ENCODE measurements around the gene RAP1A. TPM values are rescaled to one million over a fixed set of nuclear protein-coding genes. Genes with fewer than 3 reads are reported as not detected.
"Not testable (repeated sequence)": the region's sequence is repeated elsewhere in the genome, so short reads cannot be mapped to it uniquely, and the experiment has no call there.

The RAP1A gene
- total RNA-seq, 1 experiment from 2014 or later, result 4.2 TPM

DNA sequence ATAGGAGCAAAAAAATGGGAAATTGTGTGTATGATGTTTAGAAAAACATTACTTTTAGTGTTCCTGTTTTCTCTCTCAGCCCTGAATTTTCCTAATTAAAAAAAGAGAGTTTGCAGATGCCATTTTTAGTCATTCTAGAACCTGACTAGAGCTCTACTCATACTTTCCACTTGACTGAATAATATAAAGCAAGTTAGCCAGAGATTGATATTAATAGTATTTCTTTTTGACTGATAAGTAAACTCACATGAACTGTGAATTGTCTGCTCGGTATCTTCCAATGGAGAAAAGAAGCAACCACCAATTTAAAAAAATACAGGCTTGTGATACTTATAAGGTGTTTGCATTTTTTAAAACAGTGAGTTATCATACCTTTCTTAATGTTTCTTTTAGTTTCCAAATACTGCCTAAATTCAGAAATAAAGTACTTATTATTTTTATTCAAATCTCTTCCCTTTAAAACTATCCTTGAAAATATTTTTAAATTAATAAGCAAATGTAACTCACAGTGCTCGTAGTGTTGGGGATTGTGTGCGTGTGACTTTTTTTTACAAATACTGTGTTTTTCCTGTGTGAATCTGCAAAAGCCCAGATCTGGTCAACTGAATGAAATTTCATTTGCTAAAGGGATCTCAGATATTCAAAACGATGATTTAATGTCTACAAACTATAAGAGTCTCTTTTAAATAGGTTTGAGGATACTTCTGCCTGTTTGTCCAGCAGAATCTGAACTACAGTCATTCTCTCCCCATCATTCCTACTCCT, 9.8 kb downstream of the RAP1A start:
- DNase-seq (ENCODE audit: low spot score), result no peak

DNA sequence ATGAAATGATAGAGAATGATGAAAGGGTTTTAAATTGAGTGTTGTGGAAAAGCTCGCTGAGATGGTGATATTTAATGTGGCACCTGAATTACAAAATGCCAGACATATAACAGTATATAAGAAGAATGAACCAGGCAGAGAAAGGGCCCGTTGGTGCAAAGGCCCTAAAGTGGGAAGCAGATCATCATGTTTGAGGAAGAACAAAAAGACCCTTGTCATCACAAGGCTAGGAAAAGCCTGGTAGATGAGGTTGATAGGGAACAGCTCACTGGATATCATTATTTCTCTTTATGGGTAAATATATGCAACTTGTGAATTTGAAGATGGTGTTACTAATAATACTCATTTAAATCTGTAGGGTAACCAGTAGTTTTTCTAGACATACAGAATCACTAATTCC, 11.0 kb downstream of the RAP1A start:
- DNase-seq (ENCODE audit: low spot score), result no peak

DNA sequence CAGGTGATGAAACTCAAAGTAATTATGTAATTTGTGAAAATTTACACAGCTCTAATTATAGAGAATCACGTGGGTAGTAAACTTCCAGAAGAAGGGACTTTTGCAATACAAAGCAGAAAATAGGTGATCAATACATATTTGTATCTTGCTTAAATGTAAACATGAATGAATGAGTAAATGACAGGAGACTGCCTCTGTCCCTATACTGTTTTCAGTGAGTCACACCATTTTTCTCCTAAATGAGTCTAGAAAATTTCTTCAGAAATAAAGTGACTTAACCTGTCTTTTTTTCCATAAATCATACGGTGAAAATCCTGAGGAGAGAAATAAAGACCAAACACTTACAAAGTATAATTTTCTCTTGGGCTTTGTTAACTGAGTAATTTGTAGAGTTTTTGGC, 11.9 kb downstream of the RAP1A start:
- no peak for DNase-seq (ENCODE audit: low spot score)

DNA sequence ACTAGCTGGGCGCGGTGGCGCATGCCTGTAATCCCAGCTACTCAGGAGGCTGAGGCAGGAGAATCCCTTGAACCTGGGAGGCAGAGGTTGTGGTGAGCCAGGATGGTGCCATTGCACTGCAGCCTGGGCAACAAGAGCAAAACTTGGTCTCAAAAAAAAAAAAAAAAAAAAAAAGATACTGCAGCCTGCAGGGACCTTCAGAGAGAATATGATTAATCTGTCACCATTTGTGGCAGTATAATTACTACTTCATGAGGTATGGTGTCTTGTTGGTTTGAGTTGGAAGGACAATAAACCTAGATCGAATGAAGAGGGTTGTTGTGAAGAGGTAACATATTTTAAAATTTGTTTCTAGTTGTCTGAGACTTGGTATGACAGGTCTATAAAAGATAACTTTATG, 13.2 kb downstream of the RAP1A start:
- not testable (repeated sequence) for DNase-seq (ENCODE audit: low spot score)

DNA sequence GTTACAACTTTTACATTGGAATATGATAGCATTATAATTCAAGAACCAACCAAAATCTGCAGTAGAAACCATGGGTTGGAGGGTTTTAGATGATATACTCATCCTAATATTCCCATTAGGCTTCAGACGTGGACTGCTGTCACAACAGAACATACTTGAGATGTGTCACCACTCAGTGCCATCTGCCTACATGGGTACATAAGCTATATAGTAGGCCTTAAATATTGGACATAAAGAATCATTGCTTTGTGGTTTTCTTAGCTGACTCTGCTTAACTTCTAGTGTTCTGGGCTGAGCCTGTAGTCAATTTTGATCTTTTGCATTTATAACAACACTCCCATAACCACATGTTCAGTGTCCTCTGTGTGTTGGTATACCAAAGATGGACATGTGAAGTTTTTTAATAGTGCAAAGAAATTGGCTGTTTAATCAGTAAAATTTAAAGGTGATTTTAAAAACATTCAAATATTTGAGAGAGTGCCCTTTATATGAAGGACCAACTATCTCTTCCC, 14.2 kb downstream of the RAP1A start:
- DNase-seq (ENCODE audit: low spot score), result no peak

DNA sequence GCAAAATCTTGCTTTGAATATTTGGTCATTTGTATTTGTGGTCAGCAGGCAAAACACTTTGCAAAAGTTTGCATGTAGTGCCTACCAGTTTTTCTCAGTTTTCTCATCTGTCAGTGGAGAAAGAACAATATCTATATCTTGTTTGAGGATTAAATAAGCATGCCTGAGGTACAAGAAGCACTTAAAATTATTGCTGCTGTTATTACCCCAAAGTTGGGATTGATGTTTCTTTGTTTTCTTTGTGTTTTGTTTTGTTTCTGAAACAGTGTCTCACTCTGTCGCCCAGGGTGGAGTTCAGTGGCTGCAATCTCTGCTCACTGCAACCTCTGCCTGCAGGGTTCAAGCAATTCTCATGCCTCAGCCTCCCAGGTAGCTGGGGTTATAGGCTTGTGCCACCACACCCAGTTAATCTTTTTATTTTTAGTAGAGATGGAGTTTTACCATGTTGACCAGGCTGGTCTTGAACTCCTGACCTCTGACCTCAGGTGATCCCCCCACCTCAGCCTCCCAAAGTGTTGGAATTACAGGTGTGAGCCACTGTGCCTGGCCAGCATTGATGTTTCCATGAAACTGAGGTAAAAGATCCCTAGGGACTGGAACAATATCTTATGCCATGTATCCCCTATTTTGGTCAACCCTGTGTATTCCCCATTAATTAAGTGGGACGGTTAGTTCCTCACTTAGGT, 15.9 kb downstream of the RAP1A start:
- no peak for DNase-seq (ENCODE audit: low spot score)

DNA sequence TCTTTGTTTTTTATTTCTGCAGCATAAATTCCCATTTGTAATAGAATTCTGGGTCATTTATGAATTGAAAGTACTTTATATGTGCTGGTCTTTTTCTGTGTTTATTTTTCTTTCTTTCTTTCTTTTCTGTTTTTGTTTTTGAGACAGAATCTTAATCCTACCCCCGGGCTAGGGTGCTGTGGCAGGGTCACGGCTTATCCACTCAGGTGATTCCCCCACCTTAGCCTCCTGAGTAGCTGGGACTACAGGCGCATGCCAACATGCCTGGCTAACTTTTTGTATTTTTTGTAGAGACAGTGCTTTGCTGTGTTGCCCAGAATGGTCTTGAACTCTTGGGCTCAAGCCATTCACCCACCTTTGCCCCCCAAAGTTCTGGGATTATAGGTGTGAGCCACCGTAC, 18.7 kb downstream of the RAP1A start:
- no peak for DNase-seq (ENCODE audit: low spot score)

DNA sequence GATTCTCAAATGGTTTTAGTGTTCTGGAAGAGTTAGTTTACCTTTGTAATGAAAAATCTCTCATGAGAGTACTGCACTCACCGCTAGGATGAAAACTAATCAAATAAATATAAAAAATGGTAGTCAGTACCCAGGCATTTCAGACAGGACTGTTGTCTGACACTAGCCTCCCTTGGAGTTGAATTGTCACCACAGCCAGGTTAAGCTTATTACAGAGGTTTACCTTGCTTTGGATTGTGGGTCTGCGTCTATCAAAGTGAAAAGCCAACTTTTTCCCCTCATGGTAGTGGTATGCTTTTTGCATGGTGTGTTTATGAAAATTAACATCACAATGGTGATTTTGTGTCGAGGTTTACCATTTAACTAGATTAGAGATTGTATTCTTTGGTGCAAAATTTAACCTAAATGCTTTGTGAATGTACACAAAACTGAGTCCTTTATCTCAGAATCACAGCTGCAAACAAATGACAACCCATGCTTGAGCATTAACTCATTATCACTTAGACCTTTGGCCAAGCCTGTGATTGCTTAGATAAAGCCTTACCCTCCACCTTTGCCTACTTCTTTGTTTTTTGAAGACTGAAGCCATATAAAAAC, 20.1 kb downstream of the RAP1A start:
- DNase-seq (ENCODE audit: low spot score), result peak; percentile 7

DNA sequence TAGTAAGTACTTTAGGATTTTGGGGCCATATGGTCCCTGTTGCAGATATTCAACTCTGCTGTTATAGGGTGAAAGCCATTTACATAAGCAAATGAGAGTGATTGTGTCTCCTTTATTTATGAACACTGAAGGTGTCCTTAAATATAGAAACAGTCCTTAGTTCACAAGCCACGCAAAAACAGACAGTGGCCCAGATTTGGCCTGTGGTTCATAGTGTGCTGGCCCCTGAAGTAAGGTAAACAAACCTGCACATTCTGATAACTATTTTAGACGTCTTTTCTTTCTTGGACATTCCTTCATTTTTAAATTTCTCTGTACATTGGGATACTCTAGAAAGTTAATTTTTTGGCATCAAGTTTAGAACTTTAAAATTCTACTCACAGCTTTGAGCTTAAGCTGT, 23.5 kb downstream of the RAP1A start:
- no peak for DNase-seq (ENCODE audit: low spot score)

DNA sequence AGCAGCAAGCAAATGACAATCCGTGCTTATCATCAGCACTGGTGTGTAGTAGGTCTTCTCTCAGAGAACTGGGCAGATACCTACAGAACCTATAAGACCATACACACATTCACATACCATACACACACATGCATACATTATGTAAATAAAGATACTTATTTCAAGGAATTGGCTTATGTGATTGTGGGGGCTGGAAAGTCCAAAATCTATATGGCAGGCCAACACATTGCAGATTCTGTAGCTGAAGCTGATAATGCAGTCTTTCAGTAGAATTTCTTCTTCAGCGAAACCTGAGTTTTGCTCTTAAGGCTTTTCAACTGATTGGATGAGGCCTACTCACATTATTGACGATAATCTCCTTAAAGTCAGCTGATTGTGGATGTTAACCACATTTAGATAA, 24.1 kb downstream of the RAP1A start:
- no peak for DNase-seq (ENCODE audit: low spot score)

DNA sequence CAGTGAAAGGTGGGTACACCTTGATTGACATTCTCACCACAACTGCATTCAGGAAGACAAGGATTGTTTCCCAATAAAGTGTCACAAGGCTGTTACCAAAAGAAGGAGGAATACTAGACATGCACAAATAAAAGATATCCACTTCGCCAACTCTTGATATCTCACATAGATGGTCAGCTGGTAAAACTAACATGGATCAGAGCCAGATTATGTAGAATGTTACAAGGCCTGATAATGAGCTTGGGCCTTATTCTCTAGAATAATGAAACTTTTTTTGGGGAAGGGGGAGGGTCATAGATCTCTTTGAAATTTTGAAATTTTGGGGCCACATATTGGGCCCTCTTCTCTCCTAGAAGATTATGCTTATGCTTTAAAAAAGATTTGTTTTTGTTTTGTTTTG, 24.9 kb downstream of the RAP1A start:
- no peak for DNase-seq (ENCODE audit: low spot score)

DNA sequence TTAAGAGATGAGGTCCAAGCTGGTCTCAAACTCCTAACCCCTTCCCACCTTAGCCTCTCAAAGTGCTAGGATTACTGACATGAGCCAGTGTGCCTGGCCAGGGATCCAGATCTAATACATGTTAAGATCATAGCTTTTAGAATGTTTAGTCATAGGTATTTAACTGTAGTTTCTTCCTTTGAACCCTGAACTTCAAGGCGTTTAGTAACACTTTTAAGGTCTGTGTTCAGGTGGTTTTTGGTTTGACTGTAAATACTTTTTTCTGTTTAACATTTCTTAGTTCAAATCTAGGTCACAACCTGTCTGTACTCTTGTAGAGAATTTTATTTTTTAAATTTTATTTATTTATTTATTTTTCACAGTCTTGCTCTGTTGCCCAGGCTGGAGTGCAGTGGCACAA, 28.1 kb downstream of the RAP1A start:
- no peak for DNase-seq (ENCODE audit: low spot score)

DNA sequence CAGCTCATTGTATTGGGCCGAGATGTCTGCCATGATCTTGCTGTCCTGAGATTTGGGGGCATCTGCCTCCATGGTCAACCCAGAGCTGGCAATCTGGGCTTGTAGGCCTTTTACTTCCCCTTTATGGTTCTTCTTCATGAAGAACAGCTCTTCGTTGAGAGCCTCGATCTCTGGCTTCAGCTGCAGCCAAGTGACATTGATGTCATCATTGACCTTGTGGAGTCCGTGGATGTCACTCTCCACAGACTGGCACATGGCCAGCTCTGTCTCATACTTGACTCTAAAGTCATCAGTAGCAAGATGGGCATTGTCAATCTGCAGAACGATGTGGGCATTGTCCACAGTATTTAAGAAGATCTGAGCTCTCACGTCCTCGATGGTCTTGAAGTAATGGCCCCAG, 29.2 kb downstream of the RAP1A start:
- no peak for DNase-seq (ENCODE audit: low spot score)

DNA sequence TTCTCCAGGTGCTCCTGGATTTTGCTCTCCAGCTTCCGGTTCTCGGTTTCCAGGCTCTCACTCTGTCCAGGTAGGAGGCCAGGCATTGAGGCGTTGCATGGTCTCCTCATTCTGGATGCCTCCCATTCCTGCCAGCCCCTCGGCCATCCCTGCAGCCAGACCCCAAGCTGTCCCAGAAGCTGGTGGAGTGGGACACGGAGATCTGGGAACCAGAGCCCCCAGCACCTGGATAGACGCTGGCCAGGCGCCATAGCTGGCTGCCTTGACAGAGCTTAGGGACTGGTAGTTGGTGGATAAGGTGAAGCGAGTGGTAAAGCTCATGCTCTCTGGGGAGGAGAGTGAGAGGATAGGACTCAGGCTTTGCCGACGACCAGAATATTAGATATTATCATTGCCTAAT, 29.6 kb downstream of the RAP1A start:
- DNase-seq (ENCODE audit: low spot score), result no peak

DNA sequence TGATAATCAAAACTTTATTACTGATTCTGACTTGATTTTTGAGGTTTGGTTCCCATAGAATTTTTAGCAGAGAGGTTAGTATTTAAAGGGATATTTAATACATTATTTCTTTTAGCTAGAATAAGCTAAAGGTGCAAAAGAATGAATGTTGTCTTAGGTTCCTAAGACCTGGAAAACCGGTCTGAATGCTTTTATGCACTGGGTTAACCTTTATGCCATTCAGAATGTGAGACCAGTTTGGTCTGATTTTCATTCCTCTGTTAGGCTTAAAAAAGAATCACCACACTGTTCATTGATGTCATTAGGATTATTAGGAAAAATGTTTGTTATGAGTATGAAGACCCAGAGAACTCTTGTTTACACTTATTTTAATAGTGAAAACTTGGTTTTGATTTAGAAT, 30.1 kb downstream of the RAP1A start:
- peak; percentile 66 for DNase-seq (ENCODE audit: low spot score)

DNA sequence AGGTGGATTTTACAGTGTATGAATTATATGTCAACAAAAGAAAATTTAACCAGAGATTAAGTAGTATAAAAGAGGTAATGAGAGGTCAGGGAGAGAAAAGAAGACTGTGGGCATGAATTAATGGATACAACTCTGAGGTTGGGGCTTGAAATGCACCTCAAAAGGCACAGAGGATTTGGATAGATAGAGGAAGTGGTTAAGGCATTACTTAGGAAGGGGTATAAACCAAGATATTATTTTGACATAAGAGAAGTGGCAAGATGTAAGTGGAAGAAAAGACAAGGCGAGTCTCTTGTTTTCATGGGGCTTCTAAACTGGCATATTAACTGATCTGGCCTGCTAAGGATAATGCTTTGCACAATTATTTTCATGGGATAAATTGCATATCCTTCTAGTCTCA, 34.1 kb downstream of the RAP1A start:
- no peak for DNase-seq (ENCODE audit: low spot score)

DNA sequence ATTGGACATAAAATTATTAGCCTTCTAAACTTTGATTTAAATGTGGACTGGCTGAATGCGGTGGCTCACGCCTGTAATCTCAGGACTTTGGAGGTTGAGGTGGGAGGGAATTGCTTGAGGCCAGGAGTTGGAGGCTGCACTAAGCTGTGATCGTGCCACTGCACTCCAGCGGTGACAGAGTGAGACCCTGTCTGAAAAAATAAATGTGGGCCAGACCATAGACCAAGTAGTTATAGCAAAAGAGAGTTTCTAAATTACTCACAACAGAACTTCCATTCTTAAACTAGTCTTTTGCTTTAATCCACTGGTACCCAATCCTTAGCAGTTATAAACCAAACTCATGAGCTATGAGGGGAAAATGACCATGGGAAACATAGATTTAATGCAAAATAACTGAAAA, 35.2 kb downstream of the RAP1A start:
- DNase-seq (ENCODE audit: low spot score), result no peak

DNA sequence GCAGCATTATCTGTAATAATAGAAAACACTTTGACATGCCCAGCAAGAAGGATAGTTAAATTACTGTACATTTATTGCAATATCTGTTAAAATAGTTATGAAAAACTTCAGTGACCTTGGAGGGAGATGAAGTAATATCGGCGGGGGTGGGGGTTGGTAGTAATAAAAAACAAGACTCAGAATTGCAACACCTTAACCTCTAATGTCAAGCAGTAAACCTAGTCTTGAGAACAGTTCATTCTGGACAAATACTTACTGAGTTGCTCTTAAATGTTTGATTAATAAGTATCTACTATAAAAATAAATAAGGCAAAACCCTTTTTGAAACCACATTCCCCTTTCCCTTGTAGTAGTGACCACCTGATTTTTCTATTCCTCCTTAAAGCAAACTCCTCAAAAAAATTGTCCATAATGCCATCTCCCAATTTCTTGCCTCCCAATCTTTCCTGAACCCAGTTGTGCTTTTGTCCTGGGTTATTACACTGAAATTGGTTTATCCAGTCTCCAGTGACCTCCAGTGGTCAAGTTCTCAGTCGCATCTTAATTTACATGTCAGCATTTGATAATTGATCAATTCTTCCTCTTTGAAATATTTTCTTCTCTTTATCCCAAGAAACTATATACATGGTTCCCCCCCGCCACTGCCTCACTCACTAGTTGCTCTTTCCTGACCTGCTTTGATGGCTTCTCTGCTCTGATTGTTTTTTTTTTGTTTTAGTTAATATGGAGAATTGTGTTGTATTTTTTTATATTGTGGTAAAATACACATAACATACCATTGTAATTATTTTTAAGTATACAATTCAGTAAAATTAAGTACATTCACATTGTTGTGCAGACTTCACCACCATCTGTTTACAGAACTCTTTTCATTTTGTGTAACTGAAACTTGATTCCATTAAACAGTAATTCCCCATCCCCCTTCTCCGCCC, 36.8 kb downstream of the RAP1A start:
- peak; percentile 73 for DNase-seq (ENCODE audit: low spot score)

DNA sequence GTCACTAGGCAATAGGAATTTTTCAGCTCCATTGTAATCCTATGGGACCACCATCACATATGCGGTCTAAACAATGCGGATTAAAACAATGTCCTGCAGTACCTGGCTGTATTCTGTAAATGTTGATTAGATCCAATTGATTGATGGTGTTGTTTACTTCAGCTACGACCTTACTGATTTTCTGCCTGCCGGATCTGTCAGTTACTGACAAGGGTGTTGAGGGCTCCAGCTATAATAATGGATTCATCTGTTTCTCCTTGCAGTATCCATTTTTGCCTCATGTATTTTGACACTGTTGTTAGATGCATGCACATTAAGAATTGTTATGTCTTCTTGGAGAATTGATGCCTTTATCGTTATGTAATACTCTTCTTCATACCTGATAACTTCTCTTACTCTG, 39.0 kb downstream of the RAP1A start:
- DNase-seq (ENCODE audit: low spot score), result no peak

DNA sequence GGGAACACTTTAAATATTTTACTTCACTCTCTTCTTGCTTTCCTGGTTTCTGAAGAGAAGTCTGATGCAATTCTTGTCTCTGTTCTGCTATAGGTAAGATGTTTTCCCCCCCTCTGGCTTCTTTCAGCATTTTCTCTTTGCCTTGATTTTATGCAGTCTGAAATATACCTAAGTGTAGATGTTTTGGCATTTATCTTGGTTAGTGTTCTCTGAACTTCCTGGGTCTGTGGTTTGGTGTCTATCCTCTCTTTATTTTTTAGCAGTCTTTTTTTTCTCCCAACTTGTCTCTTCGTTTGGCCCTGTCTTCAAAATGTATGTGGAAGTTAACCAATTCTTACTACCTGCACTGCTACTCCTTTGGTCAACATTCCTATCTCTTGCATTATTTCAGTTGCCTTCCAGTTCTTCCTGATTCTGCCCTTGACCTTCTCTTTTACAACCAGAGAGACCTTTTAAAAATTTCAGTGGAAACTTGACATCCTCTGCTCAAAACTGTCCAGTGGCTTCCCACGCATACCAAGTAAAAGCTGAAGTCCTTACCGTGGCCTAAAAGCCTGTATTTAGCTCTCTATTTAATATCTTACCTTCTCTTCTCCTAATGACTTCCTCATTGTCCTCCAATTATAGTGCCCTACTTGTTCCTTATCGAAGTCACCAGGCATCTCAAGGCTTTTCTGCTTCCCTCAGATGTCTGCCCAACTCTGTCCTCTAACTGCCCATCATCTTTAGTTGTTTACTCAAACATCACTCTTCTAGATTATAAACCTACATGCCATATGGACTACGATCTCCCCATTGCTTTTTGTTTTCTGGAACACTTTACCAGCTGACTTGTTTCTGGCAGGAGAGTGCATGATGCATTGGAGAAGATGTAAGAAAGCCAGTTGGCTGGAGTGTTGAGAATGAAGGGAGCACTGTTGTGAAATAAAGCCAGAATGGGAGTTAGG, 40.9 kb downstream of the RAP1A start:
- peak; percentile 54 for DNase-seq (ENCODE audit: low spot score)

DNA sequence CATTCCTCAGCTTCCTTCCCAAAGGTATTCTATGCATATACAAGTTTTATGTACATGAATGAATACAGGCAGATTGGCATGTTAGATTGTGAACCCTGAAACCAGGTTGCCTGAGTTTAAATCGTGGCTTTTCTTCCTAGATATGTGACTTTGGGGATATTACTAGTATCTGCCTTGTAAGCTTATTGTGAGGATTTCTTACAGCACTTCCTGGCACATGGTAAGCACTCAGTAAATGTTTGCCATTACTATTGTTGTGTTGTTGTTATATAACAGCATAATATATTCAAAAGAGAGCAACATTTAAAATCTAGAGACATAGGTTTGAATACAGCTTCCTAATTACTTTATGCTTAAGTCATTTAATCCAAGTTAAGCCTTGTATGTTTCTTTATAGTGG, 45.1 kb downstream of the RAP1A start:
- no peak for DNase-seq (ENCODE audit: low spot score)

Measured in HT-29 (cell line).